GM23248 (cell line): Measurements from ENCODE around the gene SF3B5. TPM values are rescaled to one million over a fixed set of nuclear protein-coding genes. Genes with fewer than 3 reads are reported as not detected.

ENCODE experiments used
- DNase-seq: peaks from one replicate; pipeline ENCODE4 v3.0.0-alpha.2; 2015
- H2AFZ ChIP-seq: fragments of 200-600 bp; sonication (generic); 2 replicates; pipeline ENCODE4 v1.6.1; 2016; ENCODE audit warnings: antibody characterized with exemption
- H3F3A ChIP-seq: fragments of 200-600 bp; sonication (generic); 2 replicates; pipeline ENCODE4 v1.6.1; 2016; ENCODE audit warnings: mild to moderate bottlenecking, antibody characterized with exemption, mixed run types; ENCODE audit not compliant: insufficient read depth
- H3K27ac ChIP-seq: fragments of 200-600 bp; sonication (generic); 2 replicates; pipeline ENCODE4 v1.5.1; 2016; ENCODE audit warnings: mild to moderate bottlenecking
- H3K27me3 ChIP-seq: fragments of 200-600 bp; sonication (generic); replicated peaks from 2 replicates; pipeline ENCODE4 v1.6.1; 2016; ENCODE audit warnings: mild to moderate bottlenecking; ENCODE audit not compliant: insufficient read depth
- H3K36me3 ChIP-seq: fragments of 200-600 bp; sonication (generic); 2 replicates; pipeline ENCODE4 v1.6.1; 2016; ENCODE audit warnings: low read depth, mild to moderate bottlenecking
- H3K4me1 ChIP-seq: fragments of 200-600 bp; sonication (generic); 2 replicates; pipeline ENCODE4 v1.6.1; 2016; ENCODE audit warnings: mild to moderate bottlenecking; ENCODE audit not compliant: insufficient read depth
- H3K4me2 ChIP-seq: fragments of 200-600 bp; sonication (generic); one replicate; pipeline ENCODE4 v1.6.1; 2016; ENCODE audit warnings: mild to moderate bottlenecking; ENCODE audit not compliant: unreplicated experiment
- H3K4me3 ChIP-seq: fragments of 200-600 bp; sonication (generic); 2 replicates; pipeline ENCODE4 v1.5.1; 2016; ENCODE audit warnings: mild to moderate bottlenecking
- H3K79me2 ChIP-seq: fragments of 200-600 bp; sonication (generic); 2 replicates; pipeline ENCODE4 v1.6.1; 2016; ENCODE audit warnings: mild to moderate bottlenecking; ENCODE audit not compliant: insufficient read depth
- H3K9ac ChIP-seq: fragments of 200-600 bp; sonication (generic); 2 replicates; pipeline ENCODE4 v1.6.1; 2016; ENCODE audit warnings: mild to moderate bottlenecking
- H3K9me2 ChIP-seq: fragments of 200-600 bp; sonication (generic); 2 replicates; pipeline ENCODE4 v1.6.1; 2016; ENCODE audit warnings: mixed run types, mild to moderate bottlenecking, moderate library complexity; ENCODE audit not compliant: insufficient read depth
- H3K9me3 ChIP-seq: fragments of 200-600 bp; sonication (generic); one replicate; pipeline ENCODE4 v1.6.1; 2017; ENCODE audit warnings: low read depth
- H4K20me1 ChIP-seq: fragments of 200-600 bp; sonication (generic); 2 replicates; pipeline ENCODE4 v1.6.0; 2016; ENCODE audit not compliant: insufficient read depth
- EZH2 ChIP-seq: fragments of 200-600 bp; sonication (generic); IDR thresholded peaks from 2 replicates; pipeline ENCODE4 v1.6.1; 2018; ENCODE audit warnings: antibody characterized with exemption, mild to moderate bottlenecking; ENCODE audit not compliant: insufficient read depth, poor library complexity, severe bottlenecking
- EZH2phosphoT487 ChIP-seq: fragments of 200-600 bp; sonication (generic); IDR thresholded peaks from 2 replicates; pipeline ENCODE4 v1.6.1; 2018; ENCODE audit warnings: antibody characterized with exemption, moderate library complexity, mild to moderate bottlenecking, low read depth; ENCODE audit not compliant: insufficient read depth
- WGBS, 2 experiments: methylation state at CpG; one replicate each; pipeline ENCODE4 v1.1.6; 2015 to 2017; ENCODE audit warnings: low lambda C conversion rate in 2 of 2, low coverage in 1 of 2; ENCODE audit errors: missing lambda C conversion rate in 2 of 2; 5-methylcytosine and 5-hydroxymethylcytosine counted together
- in situ Hi-C: fragments of 300-500 bp; cut with MboI; formaldehyde crosslinking; loops from 2 replicates; pipeline ENCODE4 v1.15.0; 2020
- polyA plus RNA-seq: library from polyadenylated mRNA; unstranded; fragments of >200 nt; fragmentation: Nextera tagmentation; extraction: Ambion mirVana; gene quantifications from 2 replicates; pipeline ENCODE4 v1.2.1, GENCODE V29; 2016
- total RNA-seq: library from RNA; depleted of rRNA; stranded (reverse); fragments of >200 nt; shearing (Covaris generic); gene quantifications from 2 replicates; pipeline ENCODE4 v1.2.3, GENCODE V29; 2014

Gene SF3B5
- total and polyA plus RNA-seq, 2 experiments from 2014 or later, result 137 to 197 TPM

- no peaks in the 10 kb centered on the region for H3K36me3 ChIP-seq
- H3K9ac ChIP-seq, result no peak overlapping the region
- no peak overlapping the region for H3K27ac ChIP-seq
- H2AFZ ChIP-seq, result no peak overlapping the region
- in situ Hi-C loops, result no loop called here
- no peaks in the 10 kb centered on the region for H4K20me1 ChIP-seq
- H3K4me2 ChIP-seq, result no peak overlapping the region
- DNase-seq, result no peak
- H3F3A ChIP-seq, result no peaks in the 10 kb centered on the region
- no peaks in the 10 kb centered on the region for H3K79me2 ChIP-seq
- H3K9me3 ChIP-seq, result no peaks in the 10 kb centered on the region
- no peaks in the 10 kb centered on the region for H3K4me1 ChIP-seq
- TF ChIP-seq EZH2phosphoT487, result no peak
- no peak for TF ChIP-seq EZH2
- no peak overlapping the region for H3K4me3 ChIP-seq
- no peaks in the 10 kb centered on the region for H3K27me3 ChIP-seq
- no peaks in the 10 kb centered on the region for H3K9me2 ChIP-seq
- WGBS, 2 experiments, result 89 to 97% methylated on average over 3 of the region's 3 CpGs
Measured at GRCh38 chr6:144075187-144075586, 20.2 kb downstream of the SF3B5 start.

- Histone ChIP-seq H3K27ac (no peak overlapping the region), H3K79me2 (no peaks in the 10 kb centered on the region), H3K9me2 (no peaks in the 10 kb centered on the region), H2AFZ (no peak overlapping the region), H3K4me2 (no peak overlapping the region), H3K27me3 (peaks cover 5% of the 10 kb centered on the region), H4K20me1 (no peaks in the 10 kb centered on the region), H3K4me1 (no peaks in the 10 kb centered on the region), H3K9me3 (no peaks in the 10 kb centered on the region), H3K9ac (no peak overlapping the region), H3K4me3 (no peak overlapping the region), H3F3A (no peaks in the 10 kb centered on the region), H3K36me3 (no peaks in the 10 kb centered on the region)
- WGBS, 2 experiments, result 55 to 59% methylated on average over 3 of the region's 3 CpGs
- in situ Hi-C loops, result no loop called here
- DNase-seq, result no peak
- TF ChIP-seq EZH2phosphoT487 (no peak), EZH2 (no peak)
Measured at GRCh38 chr6:144073024-144073423, 22.3 kb downstream of the SF3B5 start.

- Histone ChIP-seq H3K36me3 (no peaks in the 10 kb centered on the region), H3F3A (no peaks in the 10 kb centered on the region), H3K79me2 (no peaks in the 10 kb centered on the region), H3K27me3 (peaks cover 32% of the 10 kb centered on the region), H4K20me1 (no peaks in the 10 kb centered on the region), H3K27ac (no peak overlapping the region), H3K4me3 (no peak overlapping the region), H3K4me1 (no peaks in the 10 kb centered on the region), H3K9ac (no peak overlapping the region), H3K9me2 (no peaks in the 10 kb centered on the region), H3K4me2 (no peak overlapping the region), H3K9me3 (no peaks in the 10 kb centered on the region), H2AFZ (no peak overlapping the region)
- in situ Hi-C loops, result no loop called here
- TF ChIP-seq EZH2phosphoT487 (no peak), EZH2 (no peak)
- no peak for DNase-seq
- WGBS, 2 experiments, result 52 to 63% methylated on average over 3 of the region's 3 CpGs
Measured at GRCh38 chr6:144069506-144069905, 25.9 kb downstream of the SF3B5 start.

GRCh38 chr6:144068794-144069193 is 26.6 kb downstream of the SF3B5 start:
- Histone ChIP-seq H3K79me2 (no peaks in the 10 kb centered on the region), H3K4me1 (no peaks in the 10 kb centered on the region), H3K4me3 (no peak overlapping the region), H3K27ac (no peak overlapping the region), H3K9ac (no peak overlapping the region), H3F3A (no peaks in the 10 kb centered on the region), H4K20me1 (no peaks in the 10 kb centered on the region), H3K9me2 (no peaks in the 10 kb centered on the region), H2AFZ (no peak overlapping the region), H3K9me3 (no peaks in the 10 kb centered on the region), H3K27me3 (peaks cover 35% of the 10 kb centered on the region), H3K36me3 (no peaks in the 10 kb centered on the region), H3K4me2 (no peak overlapping the region)
- no peak for TF ChIP-seq EZH2phosphoT487
- no peak for TF ChIP-seq EZH2
- 71 to 79% methylated on average over 3 of the region's 3 CpGs for WGBS, 2 experiments
- DNase-seq, result no peak
- in situ Hi-C loops, result no loop called here

- Histone ChIP-seq H3K79me2 (no peaks in the 10 kb centered on the region), H4K20me1 (no peaks in the 10 kb centered on the region), H3K36me3 (no peaks in the 10 kb centered on the region), H3K9me3 (no peaks in the 10 kb centered on the region), H3K27ac (no peak overlapping the region), H3K9ac (no peak overlapping the region), H3K4me2 (no peak overlapping the region), H3K27me3 (peaks cover 51% of the 10 kb centered on the region), H3K4me3 (no peak overlapping the region), H2AFZ (no peak overlapping the region), H3K9me2 (no peaks in the 10 kb centered on the region), H3F3A (no peaks in the 10 kb centered on the region), H3K4me1 (no peaks in the 10 kb centered on the region)
- TF ChIP-seq EZH2phosphoT487 (no peak), EZH2 (no peak)
- in situ Hi-C loops, result no loop called here
- WGBS, 2 experiments, result 83% methylated on average over 6 of the region's 6 CpGs
- DNase-seq, result no peak
Measured at GRCh38 chr6:144066741-144067484, 28.5 kb downstream of the SF3B5 start.
